ENCODE results near the gene ZRSR2.

GRCh38 chrX:15758140-15758539, 32.1 kb upstream of the ZRSR2 start:
- TF ChIP-seq CTCF (IDR thresholded peaks at IDR 0.05) (no peak), POLR2A (IDR thresholded peaks at IDR 0.05) (no peak)

Data from heart left ventricle (tissue), 13 donors.